ENCODE measurements around the gene KLF17.
A peak's percentile ranks its signal among the peaks of the same experiment; 100 is the strongest.

DNA sequence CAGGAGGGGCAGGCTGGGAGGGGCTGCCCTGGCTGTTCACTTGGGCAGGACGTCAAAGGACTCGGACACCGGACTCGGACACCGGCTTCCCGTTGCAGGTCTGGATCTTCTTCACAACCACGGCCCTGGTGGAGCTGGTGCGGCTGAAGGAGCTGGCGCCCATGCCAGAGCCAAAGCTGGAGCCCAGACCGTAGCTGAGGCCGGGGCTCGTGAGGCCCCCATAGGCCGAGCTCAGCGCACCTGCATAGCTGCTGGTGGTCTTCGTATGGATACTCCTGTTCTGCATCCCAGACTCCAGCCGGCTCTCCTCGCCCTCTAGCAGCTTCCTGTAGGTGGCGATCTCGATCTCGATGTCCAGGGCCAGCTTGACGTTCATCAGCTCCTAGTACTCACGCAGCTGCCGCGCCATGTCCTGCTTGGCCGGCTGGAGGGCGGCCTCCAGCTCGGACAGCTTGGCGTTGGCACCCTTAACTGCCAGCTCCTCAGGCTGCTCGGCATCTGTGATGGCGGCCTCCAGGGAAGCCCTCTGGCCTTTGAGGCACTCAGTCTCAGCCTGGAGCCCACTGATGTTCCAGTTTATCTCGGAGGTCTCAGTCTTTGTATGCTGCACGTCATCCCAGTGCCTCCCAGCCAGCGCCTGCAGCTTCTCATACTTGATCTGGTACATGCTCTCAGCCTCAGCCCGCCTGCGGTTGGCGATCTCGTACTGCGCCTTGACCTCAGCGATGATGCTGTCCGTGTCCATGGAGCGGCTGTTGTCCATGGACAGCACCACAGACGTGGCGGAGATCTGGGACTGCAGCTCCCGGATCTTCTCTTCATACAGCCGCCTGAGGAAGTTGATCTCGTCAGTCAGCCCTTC lies 15.1 kb upstream of the KLF17 start:
- TF ChIP-seq, protein P1, sequence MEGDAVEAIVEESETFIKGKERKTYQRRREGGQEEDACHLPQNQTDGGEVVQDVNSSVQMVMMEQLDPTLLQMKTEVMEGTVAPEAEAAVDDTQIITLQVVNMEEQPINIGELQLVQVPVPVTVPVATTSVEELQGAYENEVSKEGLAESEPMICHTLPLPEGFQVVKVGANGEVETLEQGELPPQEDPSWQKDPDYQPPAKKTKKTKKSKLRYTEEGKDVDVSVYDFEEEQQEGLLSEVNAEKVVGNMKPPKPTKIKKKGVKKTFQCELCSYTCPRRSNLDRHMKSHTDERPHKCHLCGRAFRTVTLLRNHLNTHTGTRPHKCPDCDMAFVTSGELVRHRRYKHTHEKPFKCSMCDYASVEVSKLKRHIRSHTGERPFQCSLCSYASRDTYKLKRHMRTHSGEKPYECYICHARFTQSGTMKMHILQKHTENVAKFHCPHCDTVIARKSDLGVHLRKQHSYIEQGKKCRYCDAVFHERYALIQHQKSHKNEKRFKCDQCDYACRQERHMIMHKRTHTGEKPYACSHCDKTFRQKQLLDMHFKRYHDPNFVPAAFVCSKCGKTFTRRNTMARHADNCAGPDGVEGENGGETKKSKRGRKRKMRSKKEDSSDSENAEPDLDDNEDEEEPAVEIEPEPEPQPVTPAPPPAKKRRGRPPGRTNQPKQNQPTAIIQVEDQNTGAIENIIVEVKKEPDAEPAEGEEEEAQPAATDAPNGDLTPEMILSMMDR (IDR thresholded peaks at IDR 0.05; ENCODE audit: low read length) = peak; percentile 17; the same call in 1 of the 2 replicates
- TF ChIP-seq EZH2 (optimal IDR thresholded peaks at IDR 0.05; ENCODE audit: low read depth, low read length) = no peak

Data from MM.1S (cell line).